Testis (tissue), 2 donors: ENCODE measurements around the gene MARCKS.

Experiments used
- POLR2A ChIP-seq: fragments of 450-650 bp; IDR thresholded peaks from one replicate; pipeline ENCODE4 v1.6.1; 2017; ENCODE audit warnings: antibody characterized with exemption, mild to moderate bottlenecking, moderate library complexity
- TF ChIP-seq, protein P1 (sequence below), 3 experiments: fragments of 450-650 bp in 2 of 3; fragments of 200-600 bp in 1 of 3; sonication (generic) in 1 of 3; IDR thresholded peaks; one replicate each; pipeline ENCODE4 v1.5.1; 2016 to 2019; ENCODE audit warnings: antibody characterized with exemption in 3 of 3, mild to moderate bottlenecking in 2 of 3, moderate library complexity in 1 of 3

DNA sequence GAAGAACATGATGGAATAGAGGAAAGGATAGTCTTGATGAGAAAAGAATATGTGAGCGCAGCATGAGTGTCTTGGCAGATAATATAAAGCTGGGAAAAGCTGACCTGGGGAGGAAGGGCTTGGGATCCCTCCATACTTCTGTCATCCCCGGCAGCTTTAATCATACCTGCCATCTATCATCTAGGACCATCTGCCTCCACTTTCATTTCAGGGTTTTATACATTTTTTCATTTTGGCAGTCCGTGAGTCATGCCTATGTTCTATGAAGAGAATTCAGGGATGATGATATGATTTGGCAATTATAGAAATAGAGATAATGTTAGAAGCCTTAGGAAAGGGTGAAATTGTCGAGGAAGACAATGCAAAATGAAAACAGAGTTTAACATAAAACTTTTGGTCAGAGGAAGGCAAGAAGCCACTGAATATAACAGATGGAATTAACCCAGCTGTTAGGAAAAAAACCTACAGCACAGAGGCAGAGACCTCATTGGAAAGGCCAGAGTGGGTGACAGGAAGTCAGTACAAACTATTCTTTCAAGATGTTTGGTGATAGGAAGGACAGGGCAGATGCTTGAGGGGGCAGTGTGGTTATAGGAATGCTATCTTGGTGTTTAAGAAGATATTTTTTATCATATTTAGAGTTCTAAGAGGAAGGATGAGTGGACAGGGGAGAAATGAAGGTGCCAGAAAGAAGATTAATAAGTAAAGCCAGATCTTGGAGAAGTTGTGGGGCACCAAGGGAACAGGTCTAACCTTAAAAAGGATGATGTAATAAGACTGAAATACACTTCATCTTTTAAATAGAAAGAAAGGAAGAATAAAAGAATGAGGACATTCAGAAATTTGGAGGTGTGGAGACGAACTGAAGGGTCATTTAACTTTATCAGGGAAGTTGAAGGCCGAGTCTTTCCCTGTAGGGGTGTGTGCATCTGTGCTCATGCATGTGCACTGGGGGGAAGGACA lies 37.8 kb downstream of the MARCKS start:
- TF ChIP-seq POLR2A, result no peak
- TF ChIP-seq, protein P1, sequence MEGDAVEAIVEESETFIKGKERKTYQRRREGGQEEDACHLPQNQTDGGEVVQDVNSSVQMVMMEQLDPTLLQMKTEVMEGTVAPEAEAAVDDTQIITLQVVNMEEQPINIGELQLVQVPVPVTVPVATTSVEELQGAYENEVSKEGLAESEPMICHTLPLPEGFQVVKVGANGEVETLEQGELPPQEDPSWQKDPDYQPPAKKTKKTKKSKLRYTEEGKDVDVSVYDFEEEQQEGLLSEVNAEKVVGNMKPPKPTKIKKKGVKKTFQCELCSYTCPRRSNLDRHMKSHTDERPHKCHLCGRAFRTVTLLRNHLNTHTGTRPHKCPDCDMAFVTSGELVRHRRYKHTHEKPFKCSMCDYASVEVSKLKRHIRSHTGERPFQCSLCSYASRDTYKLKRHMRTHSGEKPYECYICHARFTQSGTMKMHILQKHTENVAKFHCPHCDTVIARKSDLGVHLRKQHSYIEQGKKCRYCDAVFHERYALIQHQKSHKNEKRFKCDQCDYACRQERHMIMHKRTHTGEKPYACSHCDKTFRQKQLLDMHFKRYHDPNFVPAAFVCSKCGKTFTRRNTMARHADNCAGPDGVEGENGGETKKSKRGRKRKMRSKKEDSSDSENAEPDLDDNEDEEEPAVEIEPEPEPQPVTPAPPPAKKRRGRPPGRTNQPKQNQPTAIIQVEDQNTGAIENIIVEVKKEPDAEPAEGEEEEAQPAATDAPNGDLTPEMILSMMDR (IDR thresholded peaks at IDR 0.05), result no peak
